ENCODE results near the gene GNG14.
"Not testable (repeated sequence)": the region's sequence is repeated elsewhere in the genome, so short reads cannot be mapped to it uniquely, and the experiment has no call there.

Gene GNG14

GRCh38 chr19:12723641-12724426 lies 36.0 kb downstream of the GNG14 start, which contains the start of gene TNPO2:
Gene TNPO2 (minus strand): TSS chr19:12723932. CDS start chr19:12720977, 2,955 bp downstream.
- Histone ChIP-seq H3K9ac (peak within 1 kb of the TSS; percentile 92), H3K27ac (peak within 1 kb of the TSS; percentile 81), H3K79me2 (ENCODE audit: insufficient read depth, low read depth) (peaks cover 48% of the 10 kb centered on the region), H3K27me3 (ENCODE audit: insufficient read depth, low read depth) (no peaks in the 10 kb centered on the region), H3K4me2 (peak within 1 kb of the TSS; percentile 63), H4K20me1 (ENCODE audit: insufficient read depth) (no peaks in the 10 kb centered on the region), H3K36me3 (ENCODE audit: insufficient read depth) (no peaks in the 10 kb centered on the region; the same call in 1 of the 2 replicates), H2AFZ (ENCODE audit: low read depth) (peak within 1 kb of the TSS; percentile 29; the same call in 1 of the 2 replicates), H3K4me1 (ENCODE audit: low read depth, poor library complexity, severe bottlenecking) (peaks cover 25% of the 10 kb centered on the region), H3K4me3 (IDR thresholded peaks at IDR 0.05; ENCODE audit: insufficient read depth, low read depth, low read length) (no peak within 1 kb of the TSS)
- TF ChIP-seq CTCF (conservative IDR thresholded peaks at IDR 0.05; ENCODE audit: low read depth, low read length), result no peak

- not testable (repeated sequence) for H3K4me3 ChIP-seq (IDR thresholded peaks at IDR 0.05; ENCODE audit: insufficient read depth, low read depth, low read length); H3K4me2 ChIP-seq; H3K27me3 ChIP-seq (ENCODE audit: insufficient read depth, low read depth); H2AFZ ChIP-seq (ENCODE audit: low read depth); H3K27ac ChIP-seq; H3K9ac ChIP-seq; H4K20me1 ChIP-seq (ENCODE audit: insufficient read depth); H3K36me3 ChIP-seq (ENCODE audit: insufficient read depth)
- peaks cover 37% of the 10 kb centered on the region for H3K79me2 ChIP-seq (ENCODE audit: insufficient read depth, low read depth)
- peaks cover 12% of the 10 kb centered on the region for H3K4me1 ChIP-seq (ENCODE audit: low read depth, poor library complexity, severe bottlenecking)
Observed at GRCh38 chr19:12725612-12726011, 37.8 kb downstream of the GNG14 start.

- peaks cover 4% of the 10 kb centered on the region for H3K4me1 ChIP-seq (ENCODE audit: low read depth, poor library complexity, severe bottlenecking)
- no peaks in the 10 kb centered on the region; the same call in 1 of the 2 replicates for H4K20me1 ChIP-seq (ENCODE audit: insufficient read depth)
- no peak overlapping the region for H3K27ac ChIP-seq
- no peak overlapping the region for H3K9ac ChIP-seq
- no peak overlapping the region for H2AFZ ChIP-seq (ENCODE audit: low read depth)
- no peak overlapping the region for H3K4me3 ChIP-seq (IDR thresholded peaks at IDR 0.05; ENCODE audit: insufficient read depth, low read depth, low read length)
- no peaks in the 10 kb centered on the region; the same call in 1 of the 2 replicates for H3K36me3 ChIP-seq (ENCODE audit: insufficient read depth)
- H3K79me2 ChIP-seq (ENCODE audit: insufficient read depth, low read depth), result peaks cover 36% of the 10 kb centered on the region
- H3K4me2 ChIP-seq, result no peak overlapping the region
- no peaks in the 10 kb centered on the region for H3K27me3 ChIP-seq (ENCODE audit: insufficient read depth, low read depth)
- TF ChIP-seq CTCF (conservative IDR thresholded peaks at IDR 0.05; ENCODE audit: low read depth, low read length), result no peak
Observed at GRCh38 chr19:12726988-12727316, 39.2 kb downstream of the GNG14 start.

- H3K27ac ChIP-seq, result no peak overlapping the region
- H3K79me2 ChIP-seq (ENCODE audit: insufficient read depth, low read depth), result peaks cover 39% of the 10 kb centered on the region
- no peak overlapping the region for H3K4me3 ChIP-seq (IDR thresholded peaks at IDR 0.05; ENCODE audit: insufficient read depth, low read depth, low read length)
- no peak overlapping the region for H2AFZ ChIP-seq (ENCODE audit: low read depth)
- H3K4me2 ChIP-seq, result no peak overlapping the region
- no peaks in the 10 kb centered on the region; the same call in 1 of the 2 replicates for H3K36me3 ChIP-seq (ENCODE audit: insufficient read depth)
- TF ChIP-seq CTCF (conservative IDR thresholded peaks at IDR 0.05; ENCODE audit: low read depth, low read length), result no peak
- H3K9ac ChIP-seq, result no peak overlapping the region
- H3K27me3 ChIP-seq (ENCODE audit: insufficient read depth, low read depth), result no peaks in the 10 kb centered on the region
- H3K4me1 ChIP-seq (ENCODE audit: low read depth, poor library complexity, severe bottlenecking), result peaks cover 13% of the 10 kb centered on the region
- H4K20me1 ChIP-seq (ENCODE audit: insufficient read depth), result no peaks in the 10 kb centered on the region; the same call in 1 of the 2 replicates
Observed at GRCh38 chr19:12727745-12728433, 40.1 kb downstream of the GNG14 start.
